ENCODE data around the gene HNRNPA1L2. TPM values are rescaled to one million over a fixed set of nuclear protein-coding genes. Genes with fewer than 3 reads are reported as not detected.
A peak's percentile ranks its signal among the peaks of the same experiment; 100 is the strongest.

The HNRNPA1L2 gene
- total and polyA plus RNA-seq, 9 of the 15 experiments (the other 6 are each of a cell fraction or from before 2014, with no cell fraction given): 3.7 to 10.8 (median 6.8) TPM

GRCh38 chr13:52617070-52618060 lies 24.9 kb upstream of the HNRNPA1L2 start (continued):
- no peak for TF ChIP-seq TCF7L2 (IDR thresholded peaks at IDR 0.05; ENCODE audit: low read depth, low read length)
- 0 out of 2 replicates have a peak, but pooled peaks have one; percentile 21 for TF ChIP-seq ZNF431 (CRISPR knock-in tag; IDR thresholded peaks at IDR 0.05)
- TF ChIP-seq CCAR2 (IDR thresholded peaks at IDR 0.05; ENCODE audit: low read depth, low read length): no peak
- TF ChIP-seq TAF1 (IDR thresholded peaks at IDR 0.05; ENCODE audit: control insufficient read depth, extremely low read depth, insufficient read depth, low read length, severe bottlenecking): peak; percentile 76
- no peak for TF ChIP-seq ZBTB9 (CRISPR knock-in tag; IDR thresholded peaks at IDR 0.05)
- TF ChIP-seq GABPB1 (CRISPR knock-in tag; IDR thresholded peaks at IDR 0.05): peak; percentile 98
- TF ChIP-seq E2F8 (IDR thresholded peaks at IDR 0.05; ENCODE audit: low read depth, partially characterized antibody): peak; percentile 75
- TF ChIP-seq XRCC3 (IDR thresholded peaks at IDR 0.05): no peak
- no peak for TF ChIP-seq SAP30 (IDR thresholded peaks at IDR 0.05; ENCODE audit: borderline replicate concordance, insufficient read depth, low read depth, low read length, poor library complexity, severe bottlenecking)
- TF ChIP-seq TAF9B (IDR thresholded peaks at IDR 0.05; ENCODE audit: partially characterized antibody): peak; percentile 75
- 0 out of 2 replicates have a peak, but pooled peaks have one; percentile 43 for TF ChIP-seq ESRRA (IDR thresholded peaks at IDR 0.05; ENCODE audit: borderline replicate concordance, low read depth)
- TF ChIP-seq PCBP2 (IDR thresholded peaks at IDR 0.05; ENCODE audit: low read depth, low read length, poor library complexity, severe bottlenecking): no peak
- TF ChIP-seq BHLHE40 (IDR thresholded peaks at IDR 0.05; ENCODE audit: low read length): peak; percentile 27; the same call in 1 of the 2 replicates
- peak; percentile 73 for TF ChIP-seq POLR2A (conservative IDR thresholded peaks at IDR 0.05)
- TF ChIP-seq ARID3A (IDR thresholded peaks at IDR 0.05; ENCODE audit: borderline replicate concordance, low read depth, low read length): no peak
- TF ChIP-seq ATF2 (CRISPR knock-in tag; IDR thresholded peaks at IDR 0.05): no peak
- no peak for TF ChIP-seq BRF1 (IDR thresholded peaks at IDR 0.05; ENCODE audit: borderline replicate concordance, extremely low read depth, insufficient read length)
- TF ChIP-seq XRCC5 (IDR thresholded peaks at IDR 0.05; ENCODE audit: low read depth, low read length): peak; percentile 67; the same call in 1 of the 2 replicates
- TF ChIP-seq ELF1 (tag; IDR thresholded peaks at IDR 0.05): 0 out of 2 replicates have a peak, but pooled peaks have one; percentile 53
